Measurements from ENCODE around the gene CRTC1.

The CRTC1 gene

GRCh38 chr19:18697680-18698079, 14.2 kb downstream of the CRTC1 start:
- DNase-seq (ENCODE audit: low spot score), result no peak
- no peak overlapping the region for H3K27ac ChIP-seq
- POLR2A ChIA-PET (ENCODE audit: low non-redundant PET), result no interaction called here
- no peak for TF ChIP-seq CTCF (conservative IDR thresholded peaks at IDR 0.05; ENCODE audit: low read depth)
- CTCF ChIA-PET, result no interaction called here

GRCh38 chr19:18698321-18699167, 15.1 kb downstream of the CRTC1 start:
- CTCF ChIA-PET, result interaction anchor here (0.6 kb wide), 1 partner anchor 1558 kb away, joined by 4 read pairs; no protein-coding TSS in a partner anchor
- no peak for DNase-seq (ENCODE audit: low spot score)

GRCh38 chr19:18699403-18700054, 16.0 kb downstream of the CRTC1 start:
- ChIA-PET POLR2A (ENCODE audit: low non-redundant PET) (no interaction called here), CTCF (interaction anchor here (0.6 to 0.7 kb wide), 2 partner anchors 340 to 1559 kb away, joined by 3 to 4 read pairs; no protein-coding TSS in a partner anchor)
- TF ChIP-seq CTCF (conservative IDR thresholded peaks at IDR 0.05; ENCODE audit: low read depth), result no peak
- peak overlapping the region; percentile 90 for H3K27ac ChIP-seq
- no peak for DNase-seq (ENCODE audit: low spot score)

More at GRCh38 chr19:18698321-18699167, 15.1 kb downstream of the CRTC1 start:
- TF ChIP-seq CTCF (conservative IDR thresholded peaks at IDR 0.05; ENCODE audit: low read depth), result no peak
- peak overlapping the region; percentile 90 for H3K27ac ChIP-seq
- POLR2A ChIA-PET (ENCODE audit: low non-redundant PET), result no interaction called here

GRCh38 chr19:18700501-18701249, 17.2 kb downstream of the CRTC1 start:
- TF ChIP-seq CTCF (conservative IDR thresholded peaks at IDR 0.05; ENCODE audit: low read depth), result no peak
- DNase-seq (ENCODE audit: low spot score), result peak; percentile 77
- peak overlapping the region; percentile 90 for H3K27ac ChIP-seq
- POLR2A ChIA-PET (ENCODE audit: low non-redundant PET), result no interaction called here
- CTCF ChIA-PET, result no interaction called here

- no peak for DNase-seq (ENCODE audit: low spot score)
- CTCF ChIA-PET, result no interaction called here
- POLR2A ChIA-PET (ENCODE audit: low non-redundant PET), result no interaction called here
- TF ChIP-seq CTCF (conservative IDR thresholded peaks at IDR 0.05; ENCODE audit: low read depth), result no peak
- H3K27ac ChIP-seq, result peak overlapping the region; percentile 90
Measured at GRCh38 chr19:18701250-18701608, 17.7 kb downstream of the CRTC1 start.

- ChIA-PET CTCF (no interaction called here), POLR2A (ENCODE audit: low non-redundant PET) (no interaction called here)
Measured at GRCh38 chr19:18704054-18704453, 20.6 kb downstream of the CRTC1 start.

More at GRCh38 chr19:18704054-18704453, 20.6 kb downstream of the CRTC1 start:
- DNase-seq (ENCODE audit: low spot score), result no peak
- no peak overlapping the region for H3K27ac ChIP-seq
- no peak for TF ChIP-seq CTCF (conservative IDR thresholded peaks at IDR 0.05; ENCODE audit: low read depth)
